HL-60/S4 treated with phorbol 12-myristate 13-acetate at 8.2 ng/mL for 4 days and 3 days (cell line): ENCODE measurements around the gene IL20RA.

Experiments
- in situ Hi-C: fragments of 300-500 bp; cut with MboI; formaldehyde crosslinking; loops from 2 replicates; pipeline ENCODE4 v1.15.0; 2022; ENCODE audit warnings: low sequenced_read_pairs

IL20RA gene

GRCh38 chr6:137046871-137047412 is 2.2 kb upstream of the IL20RA start:
- in situ Hi-C loops: no loop called here

- in situ Hi-C loops: no loop called here
Observed at GRCh38 chr6:137045222-137045789, 541 bp upstream of the IL20RA start.

- in situ Hi-C loops: no loop called here
Observed at GRCh38 chr6:137043710-137044365, 927 bp downstream of the IL20RA start.

- in situ Hi-C loops: no loop called here
Observed at GRCh38 chr6:137040393-137040792, 4.4 kb downstream of the IL20RA start.

- in situ Hi-C loops: no loop called here
Observed at GRCh38 chr6:137039010-137039409, 5.8 kb downstream of the IL20RA start.

- in situ Hi-C loops: no loop called here
Observed at GRCh38 chr6:137036566-137037300, 8.0 kb downstream of the IL20RA start.

- in situ Hi-C loops: no loop called here
Observed at GRCh38 chr6:137033828-137034227, 10.9 kb downstream of the IL20RA start.

GRCh38 chr6:137031122-137031521 is 13.6 kb downstream of the IL20RA start:
- in situ Hi-C loops: no loop called here

- in situ Hi-C loops: no loop called here
Observed at GRCh38 chr6:137028912-137029311, 15.9 kb downstream of the IL20RA start.

GRCh38 chr6:137025786-137026730 is 18.7 kb downstream of the IL20RA start:
- in situ Hi-C loops: no loop called here

GRCh38 chr6:137024237-137024990 is 20.4 kb downstream of the IL20RA start:
- in situ Hi-C loops: no loop called here

GRCh38 chr6:137020776-137021175 is 24.0 kb downstream of the IL20RA start:
- in situ Hi-C loops: no loop called here

GRCh38 chr6:137019476-137020272 is 25.1 kb downstream of the IL20RA start:
- in situ Hi-C loops: no loop called here

GRCh38 chr6:137017081-137017480 is 27.7 kb downstream of the IL20RA start:
- in situ Hi-C loops: no loop called here

GRCh38 chr6:137016356-137016755 is 28.4 kb downstream of the IL20RA start:
- in situ Hi-C loops: no loop called here

GRCh38 chr6:137015943-137016342 is 28.8 kb downstream of the IL20RA start:
- in situ Hi-C loops: no loop called here

GRCh38 chr6:137013738-137014602 is 30.8 kb downstream of the IL20RA start:
- in situ Hi-C loops: no loop called here

GRCh38 chr6:137013031-137013430 is 31.7 kb downstream of the IL20RA start:
- in situ Hi-C loops: no loop called here
